Transverse colon (tissue), 4 donors: Measurements from ENCODE around the gene OR2T10.

Experiments used
- POLR2A ChIP-seq: fragments of 450-650 bp; IDR thresholded peaks from one replicate; pipeline ENCODE4 v1.6.1; 2016; ENCODE audit warnings: antibody characterized with exemption, mild to moderate bottlenecking, moderate library complexity
- POLR2AphosphoS5 ChIP-seq, 3 donors: sonication (generic); formaldehyde crosslinking; IDR thresholded peaks; one replicate each; pipeline ENCODE4 v1.6.1; 2016; ENCODE audit warnings: antibody characterized with exemption in 3 of 3
- TF ChIP-seq, protein P1 (sequence below), 5 experiments: fragments of 200-600 bp in 3 of 5; fragments of 450-650 bp in 2 of 5; sonication (generic) in 3 of 5; IDR thresholded peaks; 1 replicate in 2 of 5; 2 replicates in 3 of 5; pipeline ENCODE4 v1.5.1; 2016 to 2017; ENCODE audit warnings: antibody characterized with exemption in 5 of 5, inconsistent platforms in 3 of 5, mild to moderate bottlenecking in 2 of 5, moderate library complexity in 1 of 5

DNA sequence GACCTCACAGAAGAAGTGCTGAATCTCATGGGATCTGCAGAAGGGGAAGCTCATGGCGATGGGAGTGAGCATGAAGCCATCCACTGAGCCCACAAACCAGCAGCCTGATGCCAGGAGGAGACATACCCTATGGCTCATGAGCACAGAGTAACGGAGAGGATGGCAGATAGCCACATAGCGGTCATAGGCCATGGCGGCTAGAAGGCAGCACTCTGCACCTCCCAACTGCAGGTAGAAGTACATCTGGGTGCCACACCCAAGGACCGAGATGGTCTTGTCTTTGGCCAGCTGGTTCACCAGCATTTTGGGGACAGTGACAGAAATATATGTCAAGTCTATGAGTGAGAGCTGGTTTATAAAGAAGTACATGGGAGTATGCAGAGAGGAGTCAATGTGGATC lies 4.3 kb downstream of the OR2T10 start:
- TF ChIP-seq POLR2AphosphoS5 (IDR thresholded peaks at IDR 0.05) (no peak), POLR2A (no peak)
- TF ChIP-seq, protein P1, sequence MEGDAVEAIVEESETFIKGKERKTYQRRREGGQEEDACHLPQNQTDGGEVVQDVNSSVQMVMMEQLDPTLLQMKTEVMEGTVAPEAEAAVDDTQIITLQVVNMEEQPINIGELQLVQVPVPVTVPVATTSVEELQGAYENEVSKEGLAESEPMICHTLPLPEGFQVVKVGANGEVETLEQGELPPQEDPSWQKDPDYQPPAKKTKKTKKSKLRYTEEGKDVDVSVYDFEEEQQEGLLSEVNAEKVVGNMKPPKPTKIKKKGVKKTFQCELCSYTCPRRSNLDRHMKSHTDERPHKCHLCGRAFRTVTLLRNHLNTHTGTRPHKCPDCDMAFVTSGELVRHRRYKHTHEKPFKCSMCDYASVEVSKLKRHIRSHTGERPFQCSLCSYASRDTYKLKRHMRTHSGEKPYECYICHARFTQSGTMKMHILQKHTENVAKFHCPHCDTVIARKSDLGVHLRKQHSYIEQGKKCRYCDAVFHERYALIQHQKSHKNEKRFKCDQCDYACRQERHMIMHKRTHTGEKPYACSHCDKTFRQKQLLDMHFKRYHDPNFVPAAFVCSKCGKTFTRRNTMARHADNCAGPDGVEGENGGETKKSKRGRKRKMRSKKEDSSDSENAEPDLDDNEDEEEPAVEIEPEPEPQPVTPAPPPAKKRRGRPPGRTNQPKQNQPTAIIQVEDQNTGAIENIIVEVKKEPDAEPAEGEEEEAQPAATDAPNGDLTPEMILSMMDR (IDR thresholded peaks at IDR 0.05), result no peak
